SU-DHL-6 (cell line): Measurements from ENCODE around the gene SORCS2.

Source experiments
- H2AFZ ChIP-seq: fragments of 200-600 bp; sonication (generic); 2 replicates; pipeline ENCODE4 v1.6.1; 2014; ENCODE audit warnings: low read depth, mild to moderate bottlenecking, moderate library complexity, mixed read lengths, antibody characterized with exemption, low read length; ENCODE audit not compliant: severe bottlenecking
- H3F3A ChIP-seq: fragments of 200-600 bp; shearing (Covaris generic); 2 replicates; pipeline ENCODE4 v1.6.0; 2016; ENCODE audit warnings: antibody characterized with exemption, mild to moderate bottlenecking; ENCODE audit not compliant: insufficient read depth
- H3K27ac ChIP-seq: fragments of 200-600 bp; sonication (generic); 2 replicates; pipeline ENCODE4 v1.5.1; 2016; ENCODE audit warnings: low read depth, mild to moderate bottlenecking, low read length, moderate library complexity, mixed read lengths
- H3K27me3 ChIP-seq: fragments of 200-600 bp; sonication (generic), shearing (Covaris generic); 2 replicates; pipeline ENCODE4 v1.6.0; 2014; ENCODE audit warnings: mild to moderate bottlenecking, low read length
- H3K36me3 ChIP-seq: fragments of 200-600 bp; sonication (generic); 2 replicates; pipeline ENCODE4 v1.6.1; 2014; ENCODE audit warnings: mild to moderate bottlenecking, low read length, mixed read lengths
- H3K4me2 ChIP-seq: fragments of 300-600, 200-600 bp; shearing (Covaris generic), sonication (generic); 2 replicates; pipeline ENCODE4 v1.6.0; 2014; ENCODE audit warnings: low read length, low read depth, mild to moderate bottlenecking; ENCODE audit not compliant: poor library complexity, severe bottlenecking
- H3K4me3 ChIP-seq: fragments of 200-600 bp; sonication (generic); 2 replicates; pipeline ENCODE4 v1.5.1; 2014; ENCODE audit warnings: antibody characterized with exemption, low read length, mild to moderate bottlenecking, mixed read lengths; ENCODE audit not compliant: insufficient read depth, poor library complexity, severe bottlenecking
- H3K79me2 ChIP-seq: fragments of 200-600 bp; sonication (generic); 2 replicates; pipeline ENCODE4 v1.6.1; 2014; ENCODE audit warnings: mild to moderate bottlenecking, low read length, moderate library complexity; ENCODE audit not compliant: insufficient read depth
- H3K9ac ChIP-seq: fragments of 200-600 bp; sonication (generic); 2 replicates; pipeline ENCODE4 v1.7.0; 2014; ENCODE audit warnings: mild to moderate bottlenecking, low read length
- H3K9me2 ChIP-seq: fragments of 200-600 bp; sonication (generic); replicated peaks from 2 replicates; pipeline ENCODE4 v1.6.1; 2014; ENCODE audit warnings: low read length; ENCODE audit not compliant: insufficient read depth
- H3K9me3 ChIP-seq: fragments of 200-600 bp; sonication (generic); 2 replicates; pipeline ENCODE4 v1.6.1; 2014; ENCODE audit warnings: low read length, mixed read lengths; ENCODE audit not compliant: insufficient read depth
- H4K20me1 ChIP-seq: fragments of 200-600 bp; sonication (generic); 2 replicates; pipeline ENCODE4 v1.6.1; 2014; ENCODE audit warnings: low read depth, mild to moderate bottlenecking, antibody characterized with exemption, low read length, moderate library complexity, mixed read lengths
- CTCF ChIP-seq: fragments of 200-600 bp; sonication (generic); IDR thresholded peaks from one replicate; pipeline ENCODE4 v1.5.1; 2017; ENCODE audit warnings: antibody characterized with exemption, mild to moderate bottlenecking, low read length, moderate library complexity; ENCODE audit not compliant: insufficient read depth, poor library complexity, severe bottlenecking
- EZH2phosphoT487 ChIP-seq: fragments of 200-600 bp; sonication (generic), shearing (Covaris generic); conservative IDR thresholded peaks from 2 replicates; pipeline ENCODE4 v1.6.1; 2018; ENCODE audit warnings: mild to moderate bottlenecking, antibody characterized with exemption, low read length, moderate library complexity, mixed read lengths

SORCS2 gene

GRCh38 chr4:7500404-7500803 is 308.1 kb downstream of the SORCS2 start:
- H3K9ac ChIP-seq: no peak overlapping the region
- no peak overlapping the region for H3K4me3 ChIP-seq
- H3K4me2 ChIP-seq: no peak overlapping the region
- no peaks in the 10 kb centered on the region for H4K20me1 ChIP-seq
- no peak for TF ChIP-seq CTCF
- no peak for TF ChIP-seq EZH2phosphoT487
- no peaks in the 10 kb centered on the region for H3K27me3 ChIP-seq
- no peaks in the 10 kb centered on the region for H3K9me3 ChIP-seq
- H3K79me2 ChIP-seq: no peaks in the 10 kb centered on the region
- no peak overlapping the region for H2AFZ ChIP-seq
- H3K9me2 ChIP-seq: no peaks in the 10 kb centered on the region
- no peaks in the 10 kb centered on the region for H3K36me3 ChIP-seq
- H3F3A ChIP-seq: no peaks in the 10 kb centered on the region
- H3K27ac ChIP-seq: no peak overlapping the region

GRCh38 chr4:7501314-7501713 is 309.0 kb downstream of the SORCS2 start:
- Histone ChIP-seq H3K9me3 (no peaks in the 10 kb centered on the region), H3K79me2 (no peaks in the 10 kb centered on the region), H3K36me3 (no peaks in the 10 kb centered on the region), H3K9me2 (no peaks in the 10 kb centered on the region), H3K27me3 (no peaks in the 10 kb centered on the region), H3K4me2 (no peak overlapping the region), H3F3A (no peaks in the 10 kb centered on the region), H3K27ac (no peak overlapping the region), H4K20me1 (no peaks in the 10 kb centered on the region), H3K9ac (no peak overlapping the region), H3K4me3 (no peak overlapping the region), H2AFZ (no peak overlapping the region)
- TF ChIP-seq EZH2phosphoT487 (no peak), CTCF (no peak)

DNA sequence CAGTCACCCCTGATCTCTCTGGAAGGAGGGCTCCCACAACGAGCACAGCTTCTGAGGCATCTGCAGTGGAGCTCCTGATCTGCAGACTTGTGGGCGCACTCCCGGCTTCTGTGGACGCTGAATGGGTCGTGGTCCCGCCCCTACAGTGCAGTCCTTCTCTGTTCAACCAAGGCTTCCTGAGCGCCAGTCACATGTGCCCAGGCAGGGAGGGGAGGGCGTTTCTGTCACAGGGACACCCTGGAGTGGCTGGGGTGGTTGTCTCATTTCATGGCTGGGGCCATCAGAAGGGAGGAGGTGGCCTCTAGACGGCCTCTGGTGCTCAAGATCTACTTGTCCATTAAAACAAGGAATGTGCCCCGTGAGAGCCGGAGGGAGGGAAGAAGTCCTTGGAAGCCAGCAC is 309.5 kb downstream of the SORCS2 start:
- H3K4me2 ChIP-seq: no peak overlapping the region
- no peak overlapping the region for H2AFZ ChIP-seq
- H3K9ac ChIP-seq: no peak overlapping the region
- no peaks in the 10 kb centered on the region for H3K9me2 ChIP-seq
- H3K36me3 ChIP-seq: no peaks in the 10 kb centered on the region
- no peaks in the 10 kb centered on the region for H3F3A ChIP-seq
- H3K79me2 ChIP-seq: no peaks in the 10 kb centered on the region
- no peaks in the 10 kb centered on the region for H4K20me1 ChIP-seq
- TF ChIP-seq CTCF (no peak), EZH2phosphoT487 (no peak)
- H3K9me3 ChIP-seq: no peaks in the 10 kb centered on the region
- H3K27ac ChIP-seq: no peak overlapping the region
- H3K4me3 ChIP-seq: no peak overlapping the region
- H3K27me3 ChIP-seq: no peaks in the 10 kb centered on the region
